Neuronal stem cell (in vitro differentiated cells): ENCODE measurements around the gene ITM2B.

Source experiments
- DNase-seq: peaks from one replicate; pipeline ENCODE4 v3.0.0-alpha.2; 2013; ENCODE audit warnings: low spot score
- H2AFZ ChIP-seq: one replicate; pipeline ENCODE4 v1.6.1; 2013; ENCODE audit warnings: mild to moderate bottlenecking, low read length, inconsistent platforms
- H2AK5ac ChIP-seq: 2 replicates; pipeline ENCODE4 v1.6.1; 2013; ENCODE audit warnings: low read depth, mild to moderate bottlenecking, inconsistent platforms, low read length, moderate library complexity, mixed read lengths
- H2BK120ac ChIP-seq: 2 replicates; pipeline ENCODE4 v1.6.1; 2013; ENCODE audit warnings: low read depth, mild to moderate bottlenecking, inconsistent platforms, low read length, moderate library complexity, mixed read lengths
- H2BK12ac ChIP-seq: one replicate; pipeline ENCODE4 v1.6.1; 2013; ENCODE audit warnings: low read length, inconsistent platforms
- H2BK15ac ChIP-seq: 2 replicates; pipeline ENCODE4 v1.6.1; 2013; ENCODE audit warnings: mild to moderate bottlenecking, low read length, inconsistent platforms, mixed read lengths
- H2BK5ac ChIP-seq: one replicate; pipeline ENCODE4 v1.6.1; 2013; ENCODE audit warnings: inconsistent platforms, mild to moderate bottlenecking, low read length, moderate library complexity
- H3K14ac ChIP-seq: one replicate; pipeline ENCODE4 v1.6.1; 2013; ENCODE audit warnings: low read length, inconsistent platforms
- H3K18ac ChIP-seq: 2 replicates; pipeline ENCODE4 v1.6.1; 2013; ENCODE audit warnings: low read length, inconsistent platforms
- H3K23ac ChIP-seq: 2 replicates; pipeline ENCODE4 v1.6.1; 2013; ENCODE audit warnings: low read depth, mild to moderate bottlenecking, mixed read lengths, low read length, inconsistent platforms; ENCODE audit not compliant: poor library complexity
- H3K27ac ChIP-seq: replicated peaks from 3 replicates; pipeline ENCODE4 v1.5.1; 2013; ENCODE audit warnings: low read length, inconsistent platforms
- H3K27me3 ChIP-seq, 3 experiments: 2 replicates each; pipeline ENCODE4 v1.6.1; 2013; ENCODE audit warnings: low read length in 3 of 3, mild to moderate bottlenecking in 2 of 3, inconsistent platforms in 1 of 3, low read depth in 1 of 3, mixed read lengths in 1 of 3, moderate library complexity in 1 of 3; ENCODE audit not compliant: control insufficient read depth in 3 of 3, insufficient read depth in 3 of 3
- H3K36me3 ChIP-seq, 2 donors: replicated peaks in 1 of 2; 2 replicates each; pipeline ENCODE4 v1.6.1; 2013; ENCODE audit warnings: low read length in 2 of 2; ENCODE audit not compliant: control insufficient read depth in 2 of 2, insufficient read depth in 2 of 2
- H3K4ac ChIP-seq: 2 replicates; pipeline ENCODE4 v1.6.1; 2013; ENCODE audit warnings: inconsistent platforms, mild to moderate bottlenecking, low read length, moderate library complexity
- H3K4me1 ChIP-seq, 2 donors: 1 replicate in 1 of 2; 2 replicates in 1 of 2; pipeline ENCODE4 v1.6.1; 2013; ENCODE audit warnings: low read length in 2 of 2, low read depth in 1 of 2; ENCODE audit not compliant: control insufficient read depth in 2 of 2, insufficient read depth in 1 of 2
- H3K4me2 ChIP-seq: one replicate; pipeline ENCODE4 v1.6.1; 2013; ENCODE audit warnings: mild to moderate bottlenecking, low read length, inconsistent platforms; ENCODE audit not compliant: insufficient read depth, poor library complexity, severe bottlenecking
- H3K4me3 ChIP-seq, 2 donors: 2 replicates each; pipeline ENCODE4 v1.5.1; 2013; ENCODE audit warnings: low read length in 2 of 2, mild to moderate bottlenecking in 2 of 2, inconsistent platforms in 1 of 2, moderate library complexity in 1 of 2
- H3K79me1 ChIP-seq: one replicate; pipeline ENCODE4 v1.6.1; 2013; ENCODE audit warnings: low read depth, mild to moderate bottlenecking, inconsistent platforms, low read length, moderate library complexity
- H3K9ac ChIP-seq: one replicate; pipeline ENCODE4 v1.6.1; 2013; ENCODE audit warnings: mild to moderate bottlenecking, low read depth, low read length, inconsistent platforms; ENCODE audit not compliant: poor library complexity
- H3K9me3 ChIP-seq, 2 donors: replicated peaks in 1 of 2; 2 replicates each; pipeline versions ENCODE3 to v1.6.1; 2013; ENCODE audit warnings: low read length in 2 of 2, mild to moderate bottlenecking in 2 of 2, inconsistent platforms in 1 of 2, low read depth in 1 of 2, mixed read lengths in 1 of 2, moderate library complexity in 1 of 2; ENCODE audit not compliant: control insufficient read depth in 2 of 2, insufficient read depth in 1 of 2
- H4K8ac ChIP-seq: one replicate; pipeline ENCODE4 v1.6.1; 2013; ENCODE audit warnings: low read depth, mild to moderate bottlenecking, inconsistent platforms, low read length, moderate library complexity
- H4K91ac ChIP-seq: one replicate; pipeline ENCODE4 v1.6.1; 2013; ENCODE audit warnings: low read length, low read depth, mild to moderate bottlenecking, inconsistent platforms; ENCODE audit not compliant: poor library complexity
- WGBS, 2 donors: extraction: QIAGEN DNeasy Blood & Tissue Kit; methylation state at CpG; one replicate each; pipeline ENCODE4 v1.1.7; 2013; ENCODE audit warnings: missing lambda C conversion rate in 2 of 2, mixed read lengths in 1 of 2; ENCODE audit not compliant: insufficient read length in 2 of 2, insufficient replicate concordance in 1 of 2; ENCODE audit errors: extremely low coverage in 2 of 2; 5-methylcytosine and 5-hydroxymethylcytosine counted together

The ITM2B gene

GRCh38 chr13:48266701-48267639 is 34.0 kb downstream of the ITM2B start:
- no CpG with 5 or more reads among the region's 2 CpGs for WGBS, 2 donors
- Histone ChIP-seq H2BK120ac (no peak overlapping the region), H3K4ac (no peak overlapping the region), H3K4me1 (peaks cover 0 to 1% of the 10 kb centered on the region in 2 donors), H3K79me1 (no peaks in the 10 kb centered on the region), H3K27ac (no peak overlapping the region), H3K9me3 (no peaks in the 10 kb centered on the region), H4K91ac (no peak overlapping the region), H2AK5ac (no peak overlapping the region), H2BK12ac (no peak overlapping the region), H3K36me3 (peaks cover 5 to 55% of the 10 kb centered on the region in 2 donors), H3K4me3 (no peak overlapping the region), H3K18ac (no peak overlapping the region), H2BK5ac (no peak overlapping the region), H2BK15ac (no peak overlapping the region), H2AFZ (no peak overlapping the region), H3K14ac (no peak overlapping the region), H4K8ac (no peak overlapping the region), H3K9ac (no peak overlapping the region), H3K4me2 (no peak overlapping the region), H3K27me3 (no peaks in the 10 kb centered on the region), H3K23ac (no peak overlapping the region)
- no peak for DNase-seq

GRCh38 chr13:48268019-48268418 is 35.0 kb downstream of the ITM2B start:
- Histone ChIP-seq H2BK5ac (no peak overlapping the region), H3K18ac (no peak overlapping the region), H2BK15ac (no peak overlapping the region), H3K27me3 (no peaks in the 10 kb centered on the region), H3K79me1 (no peaks in the 10 kb centered on the region), H3K36me3 (peaks cover 2 to 44% of the 10 kb centered on the region in 2 donors), H3K14ac (no peak overlapping the region), H2AK5ac (no peak overlapping the region), H2BK120ac (no peak overlapping the region), H3K9me3 (no peaks in the 10 kb centered on the region), H3K4me3 (no peak overlapping the region), H4K8ac (no peak overlapping the region), H2AFZ (no peak overlapping the region), H3K4me1 (peaks cover 0 to 1% of the 10 kb centered on the region in 2 donors), H3K4ac (no peak overlapping the region), H3K23ac (no peak overlapping the region), H2BK12ac (no peak overlapping the region), H3K4me2 (no peak overlapping the region), H3K9ac (no peak overlapping the region), H4K91ac (no peak overlapping the region), H3K27ac (no peak overlapping the region)
- DNase-seq = no peak
- no CpG with 5 or more reads among the region's 4 CpGs for WGBS, 2 donors

GRCh38 chr13:48273346-48273745 is 40.3 kb downstream of the ITM2B start:
- Histone ChIP-seq H2AK5ac (no peak overlapping the region), H3K27ac (no peak overlapping the region), H3K4me3 (no peak overlapping the region), H4K8ac (no peak overlapping the region), H3K4me2 (no peak overlapping the region), H3K9me3 (no peaks in the 10 kb centered on the region), H3K79me1 (no peaks in the 10 kb centered on the region), H3K4me1 (no peaks in the 10 kb centered on the region), H3K9ac (no peak overlapping the region), H3K27me3 (no peaks in the 10 kb centered on the region), H3K4ac (no peak overlapping the region), H2AFZ (no peak overlapping the region), H2BK5ac (no peak overlapping the region), H3K14ac (no peak overlapping the region), H2BK120ac (no peak overlapping the region), H2BK15ac (no peak overlapping the region), H3K18ac (no peak overlapping the region), H3K36me3 (peaks cover 0 to 14% of the 10 kb centered on the region in 2 donors), H4K91ac (no peak overlapping the region), H2BK12ac (no peak overlapping the region), H3K23ac (no peak overlapping the region)
- no CpG with 5 or more reads among the region's 4 CpGs for WGBS, 2 donors
- DNase-seq = no peak

GRCh38 chr13:48275507-48275906 is 42.5 kb downstream of the ITM2B start:
- no peaks in the 10 kb centered on the region for H3K36me3 ChIP-seq
- H3K18ac ChIP-seq = no peak overlapping the region
- no peak overlapping the region for H2BK120ac ChIP-seq
- WGBS, 2 donors = no CpG with 5 or more reads among the region's 4 CpGs
- no peaks in the 10 kb centered on the region for H3K9me3 ChIP-seq
- H2BK15ac ChIP-seq = no peak overlapping the region
- no peak overlapping the region for H3K14ac ChIP-seq
- no peak overlapping the region for H2BK5ac ChIP-seq
- H3K4me2 ChIP-seq = no peak overlapping the region
- no peak overlapping the region for H3K23ac ChIP-seq
- no peaks in the 10 kb centered on the region for H3K4me1 ChIP-seq
- no peak overlapping the region for H2BK12ac ChIP-seq
- no peak overlapping the region for H3K27ac ChIP-seq
- H3K4ac ChIP-seq = no peak overlapping the region
- no peak overlapping the region for H2AFZ ChIP-seq
- no peak overlapping the region for H2AK5ac ChIP-seq
- H3K9ac ChIP-seq = no peak overlapping the region
- no peaks in the 10 kb centered on the region for H3K27me3 ChIP-seq
- no peak overlapping the region for H4K91ac ChIP-seq
- H3K79me1 ChIP-seq = no peaks in the 10 kb centered on the region
- H3K4me3 ChIP-seq = no peak overlapping the region
- DNase-seq = no peak
- no peak overlapping the region for H4K8ac ChIP-seq
